Jurkat, Clone E6-1 (cell line): ENCODE measurements around the gene CYP2U1.

Experiments
- DNase-seq: peaks from one replicate; pipeline ENCODE4 v3.0.0-alpha.2; 2011; ENCODE audit warnings: low read depth, low spot score
- H3K4me3 ChIP-seq: 2 replicates; pipeline ENCODE4 v1.5.1; 2011; ENCODE audit warnings: mild to moderate bottlenecking, low read length, control low read depth, moderate library complexity

The CYP2U1 gene

GRCh38 chr4:107974523-107974922 is 43.2 kb downstream of the CYP2U1 start:
- no peak for DNase-seq
- no peak overlapping the region for H3K4me3 ChIP-seq

DNA sequence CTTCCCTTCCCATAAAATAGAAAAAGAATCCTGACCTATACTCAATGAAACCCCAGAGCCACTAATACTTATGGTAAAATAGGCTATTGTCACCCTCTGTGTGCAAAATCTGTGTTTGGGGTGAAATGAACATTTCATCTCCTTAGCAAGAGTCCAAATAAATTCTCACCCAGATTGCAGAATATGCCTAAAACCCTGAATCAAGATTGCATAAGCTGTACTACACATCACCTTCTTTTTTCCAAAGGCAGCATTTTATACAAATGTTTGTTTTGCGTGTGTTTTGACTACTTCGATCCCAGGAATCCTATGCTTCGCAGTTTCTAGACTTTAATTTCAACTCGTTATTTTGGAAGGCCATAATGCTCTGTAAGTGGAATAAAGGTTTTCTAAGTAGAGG is 46.1 kb downstream of the CYP2U1 start:
- no peak overlapping the region for H3K4me3 ChIP-seq
- DNase-seq: no peak

- H3K4me3 ChIP-seq: no peak overlapping the region
- DNase-seq: no peak
Measured at GRCh38 chr4:107977966-107978705, 46.8 kb downstream of the CYP2U1 start.

DNA sequence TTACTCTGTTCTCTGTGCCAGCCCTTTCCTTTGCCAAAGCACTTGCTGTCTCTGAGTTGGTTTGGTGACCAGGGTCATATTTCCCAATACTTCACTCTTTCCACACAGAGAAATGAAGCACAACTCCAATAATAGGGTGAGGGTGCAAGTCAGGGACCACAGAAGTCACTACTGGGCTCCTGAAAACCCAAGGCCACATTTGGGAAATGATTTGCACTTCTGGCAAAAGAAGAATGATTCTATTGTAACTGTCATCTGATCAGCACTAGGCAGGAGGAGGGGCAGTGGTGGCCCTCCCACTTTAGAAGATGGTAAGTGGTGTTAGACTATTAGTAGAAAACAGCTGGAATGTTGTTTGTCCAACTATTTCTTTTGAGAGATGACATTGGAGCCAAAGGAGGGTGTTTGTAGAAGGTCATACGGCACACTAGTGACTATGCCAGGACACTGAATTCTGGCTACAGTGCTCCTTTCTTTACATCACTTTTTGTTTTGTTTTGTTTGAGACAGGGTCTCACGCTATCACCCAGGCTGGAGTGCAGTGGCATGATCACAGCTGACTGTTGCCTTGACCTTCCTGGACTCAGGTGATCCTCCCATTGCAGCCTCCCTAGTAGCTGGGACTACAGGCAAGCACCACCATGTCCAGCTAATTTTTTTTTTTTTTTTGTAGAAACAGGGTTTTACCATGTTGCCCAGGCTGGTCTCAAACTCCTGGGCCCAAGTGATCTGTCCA is 47.5 kb downstream of the CYP2U1 start:
- H3K4me3 ChIP-seq: no peak overlapping the region
- DNase-seq: no peak

GRCh38 chr4:107987916-107988762 is 56.8 kb downstream of the CYP2U1 start:
- H3K4me3 ChIP-seq: no peak overlapping the region
- DNase-seq: no peak

DNA sequence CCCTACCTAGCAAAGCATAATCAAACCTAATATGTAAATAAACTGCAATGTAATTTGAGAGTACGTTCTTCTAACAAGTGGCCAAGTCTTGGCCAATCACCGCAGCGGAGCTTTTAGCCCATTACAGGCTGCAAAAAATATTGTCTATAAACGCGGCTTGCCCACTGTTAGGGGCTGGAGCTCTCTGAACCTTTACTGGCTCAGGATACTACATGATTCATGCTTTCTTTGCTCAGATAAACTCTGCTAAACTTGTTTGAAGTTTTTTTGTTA is 57.4 kb downstream of the CYP2U1 start:
- DNase-seq: no peak
- peak overlapping the region; percentile 88; the same call in 1 of the 2 replicates for H3K4me3 ChIP-seq

GRCh38 chr4:107989162-107989536 is 57.8 kb downstream of the CYP2U1 start:
- H3K4me3 ChIP-seq: peak overlapping the region; percentile 88
- DNase-seq: no peak

- DNase-seq: peak; percentile 90
- peak within 1 kb of the TSS; percentile 88 for H3K4me3 ChIP-seq
Measured at GRCh38 chr4:107989537-107990386, 58.4 kb downstream of the CYP2U1 start, which contains the start of gene HADH. Gene HADH (plus strand): TSS chr4:107989889. CDS start chr4:107989933, 44 bp downstream.

DNA sequence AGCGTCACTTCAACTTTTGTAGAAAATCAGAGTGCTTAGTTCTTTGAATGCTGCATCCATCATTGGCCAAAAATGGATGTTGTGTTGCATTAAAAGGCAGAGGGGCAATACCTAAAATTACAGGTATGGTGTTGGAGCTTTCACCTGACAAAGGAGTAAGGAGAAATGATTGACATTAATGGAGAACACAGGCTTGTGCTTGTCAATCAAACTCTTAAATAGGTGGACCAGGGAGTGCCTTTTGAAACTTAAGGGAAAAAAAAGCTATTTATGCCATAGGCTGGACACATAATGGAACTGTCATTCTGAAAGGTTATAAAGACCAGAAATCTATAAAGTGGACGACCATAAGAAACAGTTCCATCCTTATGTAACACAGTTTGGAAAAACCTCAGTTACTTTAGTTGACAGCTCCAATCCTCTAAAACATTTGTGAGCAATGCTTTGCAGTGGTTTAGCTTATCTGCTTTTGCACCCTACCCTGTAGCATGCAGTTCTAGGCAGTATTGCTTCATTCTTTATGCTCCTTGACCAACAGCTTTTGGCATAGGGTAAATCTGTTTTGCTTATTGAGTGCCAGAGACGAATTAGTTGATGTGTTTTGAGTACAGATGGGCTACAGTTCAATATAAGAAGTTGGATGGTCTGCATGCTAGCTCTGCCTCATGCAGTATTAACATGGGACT is 60.7 kb downstream of the CYP2U1 start:
- no peak overlapping the region for H3K4me3 ChIP-seq

GRCh38 chr4:107993969-107994368 is 62.6 kb downstream of the CYP2U1 start:
- no peak for DNase-seq
- H3K4me3 ChIP-seq: no peak overlapping the region

More for the DNA sequence above, 60.7 kb downstream of the CYP2U1 start:
- DNase-seq: no peak

- H3K4me3 ChIP-seq: no peak overlapping the region
- no peak for DNase-seq
Measured at GRCh38 chr4:107994894-107995293, 63.5 kb downstream of the CYP2U1 start.

GRCh38 chr4:107996949-107997788 is 65.8 kb downstream of the CYP2U1 start:
- DNase-seq: no peak
- H3K4me3 ChIP-seq: no peak overlapping the region

GRCh38 chr4:107997794-107998193 is 66.4 kb downstream of the CYP2U1 start:
- H3K4me3 ChIP-seq: no peak overlapping the region
- DNase-seq: no peak

DNA sequence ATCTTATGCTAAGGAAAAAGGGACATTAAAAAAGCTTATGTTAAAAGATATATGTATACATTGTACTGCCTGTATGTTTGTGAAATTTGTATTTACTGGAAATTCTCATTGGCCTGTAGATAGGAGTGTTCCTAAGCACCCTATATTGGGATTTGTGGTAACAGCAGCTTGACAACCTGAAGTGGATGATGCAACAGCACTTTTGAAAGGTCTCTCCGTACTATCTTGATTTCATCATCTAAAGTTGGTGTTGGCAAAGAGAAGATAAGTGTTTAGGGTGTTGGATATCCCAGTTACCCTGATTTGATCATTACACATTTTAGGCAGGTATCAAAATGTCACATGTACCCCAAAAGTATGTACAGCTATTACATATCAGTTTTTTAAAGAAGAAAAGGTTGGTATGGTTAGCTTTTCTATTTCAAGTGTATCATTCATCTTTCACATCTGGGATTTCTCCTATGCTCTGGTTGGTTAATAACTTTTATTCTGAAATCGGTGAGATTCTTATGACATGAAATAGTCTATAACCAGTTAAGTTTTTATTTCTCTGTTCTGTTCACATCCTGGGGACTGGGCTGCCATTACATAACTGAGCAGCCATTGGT is 68.7 kb downstream of the CYP2U1 start:
- DNase-seq: no peak

GRCh38 chr4:108001540-108002135 is 70.3 kb downstream of the CYP2U1 start:
- H3K4me3 ChIP-seq: no peak overlapping the region
- DNase-seq: no peak

More for the DNA sequence above, 68.7 kb downstream of the CYP2U1 start:
- no peak overlapping the region for H3K4me3 ChIP-seq
